ENCODE measurements around the gene PPFIA3.

DNA sequence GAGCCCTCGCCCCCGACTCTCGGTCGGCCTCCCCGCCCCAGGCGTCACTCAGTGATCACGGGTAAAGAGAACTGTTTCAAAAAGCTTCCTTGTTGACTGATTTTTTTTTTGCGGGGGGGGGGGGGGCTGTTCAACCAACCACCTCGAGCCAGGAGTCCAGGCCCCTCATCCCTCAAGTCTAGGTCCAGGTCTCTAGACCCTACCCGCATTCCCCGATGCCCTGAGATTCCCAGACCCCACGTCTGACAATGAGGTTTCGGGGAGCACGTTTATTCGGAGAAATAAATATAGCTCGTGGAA is 31.6 kb downstream of the PPFIA3 start:
- TF ChIP-seq, protein P1, sequence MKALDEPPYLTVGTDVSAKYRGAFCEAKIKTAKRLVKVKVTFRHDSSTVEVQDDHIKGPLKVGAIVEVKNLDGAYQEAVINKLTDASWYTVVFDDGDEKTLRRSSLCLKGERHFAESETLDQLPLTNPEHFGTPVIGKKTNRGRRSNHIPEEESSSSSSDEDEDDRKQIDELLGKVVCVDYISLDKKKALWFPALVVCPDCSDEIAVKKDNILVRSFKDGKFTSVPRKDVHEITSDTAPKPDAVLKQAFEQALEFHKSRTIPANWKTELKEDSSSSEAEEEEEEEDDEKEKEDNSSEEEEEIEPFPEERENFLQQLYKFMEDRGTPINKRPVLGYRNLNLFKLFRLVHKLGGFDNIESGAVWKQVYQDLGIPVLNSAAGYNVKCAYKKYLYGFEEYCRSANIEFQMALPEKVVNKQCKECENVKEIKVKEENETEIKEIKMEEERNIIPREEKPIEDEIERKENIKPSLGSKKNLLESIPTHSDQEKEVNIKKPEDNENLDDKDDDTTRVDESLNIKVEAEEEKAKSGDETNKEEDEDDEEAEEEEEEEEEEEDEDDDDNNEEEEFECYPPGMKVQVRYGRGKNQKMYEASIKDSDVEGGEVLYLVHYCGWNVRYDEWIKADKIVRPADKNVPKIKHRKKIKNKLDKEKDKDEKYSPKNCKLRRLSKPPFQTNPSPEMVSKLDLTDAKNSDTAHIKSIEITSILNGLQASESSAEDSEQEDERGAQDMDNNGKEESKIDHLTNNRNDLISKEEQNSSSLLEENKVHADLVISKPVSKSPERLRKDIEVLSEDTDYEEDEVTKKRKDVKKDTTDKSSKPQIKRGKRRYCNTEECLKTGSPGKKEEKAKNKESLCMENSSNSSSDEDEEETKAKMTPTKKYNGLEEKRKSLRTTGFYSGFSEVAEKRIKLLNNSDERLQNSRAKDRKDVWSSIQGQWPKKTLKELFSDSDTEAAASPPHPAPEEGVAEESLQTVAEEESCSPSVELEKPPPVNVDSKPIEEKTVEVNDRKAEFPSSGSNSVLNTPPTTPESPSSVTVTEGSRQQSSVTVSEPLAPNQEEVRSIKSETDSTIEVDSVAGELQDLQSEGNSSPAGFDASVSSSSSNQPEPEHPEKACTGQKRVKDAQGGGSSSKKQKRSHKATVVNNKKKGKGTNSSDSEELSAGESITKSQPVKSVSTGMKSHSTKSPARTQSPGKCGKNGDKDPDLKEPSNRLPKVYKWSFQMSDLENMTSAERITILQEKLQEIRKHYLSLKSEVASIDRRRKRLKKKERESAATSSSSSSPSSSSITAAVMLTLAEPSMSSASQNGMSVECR (CRISPR knock-in tag; IDR thresholded peaks at IDR 0.05; ENCODE audit: borderline replicate concordance), result no peak
- TF ChIP-seq, protein P2, sequence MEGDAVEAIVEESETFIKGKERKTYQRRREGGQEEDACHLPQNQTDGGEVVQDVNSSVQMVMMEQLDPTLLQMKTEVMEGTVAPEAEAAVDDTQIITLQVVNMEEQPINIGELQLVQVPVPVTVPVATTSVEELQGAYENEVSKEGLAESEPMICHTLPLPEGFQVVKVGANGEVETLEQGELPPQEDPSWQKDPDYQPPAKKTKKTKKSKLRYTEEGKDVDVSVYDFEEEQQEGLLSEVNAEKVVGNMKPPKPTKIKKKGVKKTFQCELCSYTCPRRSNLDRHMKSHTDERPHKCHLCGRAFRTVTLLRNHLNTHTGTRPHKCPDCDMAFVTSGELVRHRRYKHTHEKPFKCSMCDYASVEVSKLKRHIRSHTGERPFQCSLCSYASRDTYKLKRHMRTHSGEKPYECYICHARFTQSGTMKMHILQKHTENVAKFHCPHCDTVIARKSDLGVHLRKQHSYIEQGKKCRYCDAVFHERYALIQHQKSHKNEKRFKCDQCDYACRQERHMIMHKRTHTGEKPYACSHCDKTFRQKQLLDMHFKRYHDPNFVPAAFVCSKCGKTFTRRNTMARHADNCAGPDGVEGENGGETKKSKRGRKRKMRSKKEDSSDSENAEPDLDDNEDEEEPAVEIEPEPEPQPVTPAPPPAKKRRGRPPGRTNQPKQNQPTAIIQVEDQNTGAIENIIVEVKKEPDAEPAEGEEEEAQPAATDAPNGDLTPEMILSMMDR (IDR thresholded peaks at IDR 0.05), result no peak
- TF ChIP-seq ZNF263 (CRISPR knock-in tag; IDR thresholded peaks at IDR 0.05; ENCODE audit: low read depth) (no peak), IRF2 (CRISPR knock-in tag; IDR thresholded peaks at IDR 0.05; ENCODE audit: borderline replicate concordance, low read depth) (no peak), ESRRA (CRISPR knock-in tag; IDR thresholded peaks at IDR 0.05; ENCODE audit: borderline replicate concordance) (no peak), NR3C1 (CRISPR knock-in tag; conservative IDR thresholded peaks at IDR 0.05; ENCODE audit: low read depth) (no peak), TEAD4 (CRISPR knock-in tag; IDR thresholded peaks at IDR 0.05) (no peak), CREM (CRISPR knock-in tag; IDR thresholded peaks at IDR 0.05) (no peak), SMAD4 (CRISPR knock-in tag; IDR thresholded peaks at IDR 0.05) (no peak)
- TF ChIP-seq, protein P3, sequence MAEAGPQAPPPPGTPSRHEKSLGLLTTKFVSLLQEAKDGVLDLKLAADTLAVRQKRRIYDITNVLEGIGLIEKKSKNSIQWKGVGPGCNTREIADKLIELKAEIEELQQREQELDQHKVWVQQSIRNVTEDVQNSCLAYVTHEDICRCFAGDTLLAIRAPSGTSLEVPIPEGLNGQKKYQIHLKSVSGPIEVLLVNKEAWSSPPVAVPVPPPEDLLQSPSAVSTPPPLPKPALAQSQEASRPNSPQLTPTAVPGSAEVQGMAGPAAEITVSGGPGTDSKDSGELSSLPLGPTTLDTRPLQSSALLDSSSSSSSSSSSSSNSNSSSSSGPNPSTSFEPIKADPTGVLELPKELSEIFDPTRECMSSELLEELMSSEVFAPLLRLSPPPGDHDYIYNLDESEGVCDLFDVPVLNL (CRISPR knock-in tag; IDR thresholded peaks at IDR 0.05; ENCODE audit: borderline replicate concordance, low read depth), result no peak
- TF ChIP-seq, protein P4, sequence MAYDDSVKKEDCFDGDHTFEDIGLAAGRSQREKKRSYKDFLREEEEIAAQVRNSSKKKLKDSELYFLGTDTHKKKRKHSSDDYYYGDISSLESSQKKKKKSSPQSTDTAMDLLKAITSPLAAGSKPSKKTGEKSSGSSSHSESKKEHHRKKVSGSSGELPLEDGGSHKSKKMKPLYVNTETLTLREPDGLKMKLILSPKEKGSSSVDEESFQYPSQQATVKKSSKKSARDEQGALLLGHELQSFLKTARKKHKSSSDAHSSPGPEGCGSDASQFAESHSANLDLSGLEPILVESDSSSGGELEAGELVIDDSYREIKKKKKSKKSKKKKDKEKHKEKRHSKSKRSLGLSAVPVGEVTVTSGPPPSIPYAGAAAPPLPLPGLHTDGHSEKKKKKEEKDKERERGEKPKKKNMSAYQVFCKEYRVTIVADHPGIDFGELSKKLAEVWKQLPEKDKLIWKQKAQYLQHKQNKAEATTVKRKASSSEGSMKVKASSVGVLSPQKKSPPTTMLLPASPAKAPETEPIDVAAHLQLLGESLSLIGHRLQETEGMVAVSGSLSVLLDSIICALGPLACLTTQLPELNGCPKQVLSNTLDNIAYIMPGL (CRISPR knock-in tag; IDR thresholded peaks at IDR 0.05), result no peak
- TF ChIP-seq, protein P5, sequence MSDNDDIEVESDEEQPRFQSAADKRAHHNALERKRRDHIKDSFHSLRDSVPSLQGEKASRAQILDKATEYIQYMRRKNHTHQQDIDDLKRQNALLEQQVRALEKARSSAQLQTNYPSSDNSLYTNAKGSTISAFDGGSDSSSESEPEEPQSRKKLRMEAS (CRISPR knock-in tag; IDR thresholded peaks at IDR 0.05), result no peak
- TF ChIP-seq, protein P6, sequence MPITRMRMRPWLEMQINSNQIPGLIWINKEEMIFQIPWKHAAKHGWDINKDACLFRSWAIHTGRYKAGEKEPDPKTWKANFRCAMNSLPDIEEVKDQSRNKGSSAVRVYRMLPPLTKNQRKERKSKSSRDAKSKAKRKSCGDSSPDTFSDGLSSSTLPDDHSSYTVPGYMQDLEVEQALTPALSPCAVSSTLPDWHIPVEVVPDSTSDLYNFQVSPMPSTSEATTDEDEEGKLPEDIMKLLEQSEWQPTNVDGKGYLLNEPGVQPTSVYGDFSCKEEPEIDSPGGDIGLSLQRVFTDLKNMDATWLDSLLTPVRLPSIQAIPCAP (CRISPR knock-in tag; IDR thresholded peaks at IDR 0.05), result no peak
- TF ChIP-seq, protein P7, sequence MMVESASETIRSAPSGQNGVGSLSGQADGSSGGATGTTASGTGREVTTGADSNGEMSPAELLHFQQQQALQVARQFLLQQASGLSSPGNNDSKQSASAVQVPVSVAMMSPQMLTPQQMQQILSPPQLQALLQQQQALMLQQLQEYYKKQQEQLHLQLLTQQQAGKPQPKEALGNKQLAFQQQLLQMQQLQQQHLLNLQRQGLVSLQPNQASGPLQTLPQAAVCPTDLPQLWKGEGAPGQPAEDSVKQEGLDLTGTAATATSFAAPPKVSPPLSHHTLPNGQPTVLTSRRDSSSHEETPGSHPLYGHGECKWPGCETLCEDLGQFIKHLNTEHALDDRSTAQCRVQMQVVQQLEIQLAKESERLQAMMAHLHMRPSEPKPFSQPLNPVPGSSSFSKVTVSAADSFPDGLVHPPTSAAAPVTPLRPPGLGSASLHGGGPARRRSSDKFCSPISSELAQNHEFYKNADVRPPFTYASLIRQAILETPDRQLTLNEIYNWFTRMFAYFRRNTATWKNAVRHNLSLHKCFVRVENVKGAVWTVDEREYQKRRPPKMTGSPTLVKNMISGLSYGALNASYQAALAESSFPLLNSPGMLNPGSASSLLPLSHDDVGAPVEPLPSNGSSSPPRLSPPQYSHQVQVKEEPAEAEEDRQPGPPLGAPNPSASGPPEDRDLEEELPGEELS (CRISPR knock-in tag; IDR thresholded peaks at IDR 0.05), result no peak
